Activated CD4-positive, CD25-positive, alpha-beta regulatory T cell treated with anti-CD3 and anti-CD28 coated beads, Interleukin-2, amount 50 U/mL, for 24 hours (primary cell): ENCODE results near the gene SUCO.
"Not testable (repeated sequence)": the region's sequence is repeated elsewhere in the genome, so short reads cannot be mapped to it uniquely, and the experiment has no call there.

Experiments
- ATAC-seq, 2 donors: fragments of 150-1000 bp; cut with Tn5 transposase; one replicate each; pipeline ENCODE4 v1.10.0; 2021; ENCODE audit warnings: mild to moderate bottlenecking in 1 of 2, moderate library complexity in 1 of 2

SUCO gene

DNA sequence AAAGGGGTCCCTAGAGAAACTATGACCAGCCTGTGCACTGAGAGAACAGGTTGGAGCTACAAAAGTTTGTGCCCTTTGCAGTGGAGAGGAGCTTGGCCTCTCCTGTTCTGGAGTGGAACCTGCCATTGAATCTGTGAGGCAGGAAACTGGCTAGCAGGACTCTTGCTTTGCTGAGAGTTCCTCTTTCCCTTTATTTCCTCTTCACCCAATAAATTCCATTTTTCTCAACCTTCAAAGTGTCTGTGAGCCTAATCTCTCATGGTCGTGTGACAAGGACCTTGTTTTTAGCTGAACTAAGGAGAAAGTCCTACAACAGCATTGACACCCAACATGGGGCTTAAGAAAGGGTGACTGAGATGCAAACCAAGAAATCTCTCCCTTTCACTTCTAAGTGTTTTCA is 83.2 kb downstream of the SUCO start:
- ATAC-seq = no peak

DNA sequence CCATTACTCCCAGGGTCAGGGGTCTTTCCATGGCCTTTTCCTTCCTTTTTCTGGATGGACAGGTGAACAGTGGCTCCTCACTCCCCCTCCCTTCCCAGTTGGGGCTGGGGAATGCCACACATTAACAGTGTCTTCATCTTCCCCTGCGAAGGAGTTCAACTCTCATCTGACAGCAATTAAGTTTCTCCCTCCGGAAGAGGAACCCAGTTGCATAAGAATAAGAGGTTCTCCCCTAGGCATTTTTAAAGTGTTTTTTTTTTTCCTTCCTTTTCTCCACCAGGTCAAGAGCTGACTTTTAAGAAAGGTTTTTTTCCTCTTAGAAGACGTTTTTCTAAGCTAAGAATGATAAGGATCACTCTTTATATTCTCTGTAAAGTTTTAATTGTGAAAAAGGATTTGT is 83.7 kb downstream of the SUCO start:
- no peak for ATAC-seq

DNA sequence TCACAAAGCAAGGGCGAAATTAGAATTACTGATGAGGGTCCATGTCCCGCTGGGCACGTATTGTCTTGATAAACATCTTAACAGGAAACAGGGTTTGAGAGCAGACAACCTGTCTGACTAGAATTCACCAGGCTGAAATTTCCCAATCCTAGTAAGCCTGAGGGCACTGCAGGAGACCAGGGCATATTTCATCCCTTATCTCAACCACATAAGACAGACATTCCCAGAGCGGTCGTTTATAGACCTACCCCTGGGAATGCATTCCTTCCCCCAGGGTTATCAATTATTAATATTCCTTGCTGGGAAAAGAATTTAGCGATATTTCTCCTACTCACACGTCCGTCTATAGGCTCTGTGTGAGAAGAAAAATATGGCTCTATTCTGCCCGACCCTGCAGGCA is 87.7 kb downstream of the SUCO start:
- not testable (repeated sequence) for ATAC-seq

DNA sequence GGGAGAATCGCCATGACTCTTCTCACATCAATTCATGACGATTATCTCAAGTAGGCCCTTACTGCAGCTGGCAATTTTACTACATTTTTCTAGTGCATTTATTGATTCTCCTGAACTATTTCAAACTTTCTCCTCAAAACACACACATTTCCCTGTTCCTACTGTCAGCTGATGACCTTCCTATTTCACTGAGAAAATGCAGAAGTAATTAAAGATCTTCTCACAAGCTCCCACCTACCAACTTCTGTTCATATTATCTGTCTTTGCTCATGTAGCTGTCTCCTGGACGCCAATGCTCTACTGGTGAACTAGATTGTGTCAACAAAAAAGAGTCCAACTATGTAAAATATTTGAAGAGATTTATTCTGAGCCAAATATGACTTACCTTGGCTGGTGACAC is 89.6 kb downstream of the SUCO start:
- ATAC-seq = no peak

DNA sequence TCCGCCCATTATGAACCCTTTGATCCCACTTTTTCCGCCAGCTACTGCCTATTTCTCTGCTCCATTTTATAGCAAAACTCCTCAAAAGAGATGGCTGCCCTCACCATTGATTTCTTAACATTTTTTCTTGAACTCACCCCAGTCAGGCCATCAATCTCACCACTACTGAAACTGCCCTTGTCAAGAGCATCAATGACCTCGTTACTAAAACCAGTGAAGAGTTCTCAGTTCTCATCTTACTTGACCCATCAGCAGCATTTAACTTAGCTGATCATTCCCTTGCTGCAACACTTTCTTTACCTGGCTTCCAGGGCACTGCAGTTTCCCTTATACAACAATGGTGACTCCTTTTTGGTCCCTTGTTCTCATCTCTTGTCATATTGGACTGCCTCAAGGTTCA is 90.8 kb downstream of the SUCO start:
- no peak for ATAC-seq

DNA sequence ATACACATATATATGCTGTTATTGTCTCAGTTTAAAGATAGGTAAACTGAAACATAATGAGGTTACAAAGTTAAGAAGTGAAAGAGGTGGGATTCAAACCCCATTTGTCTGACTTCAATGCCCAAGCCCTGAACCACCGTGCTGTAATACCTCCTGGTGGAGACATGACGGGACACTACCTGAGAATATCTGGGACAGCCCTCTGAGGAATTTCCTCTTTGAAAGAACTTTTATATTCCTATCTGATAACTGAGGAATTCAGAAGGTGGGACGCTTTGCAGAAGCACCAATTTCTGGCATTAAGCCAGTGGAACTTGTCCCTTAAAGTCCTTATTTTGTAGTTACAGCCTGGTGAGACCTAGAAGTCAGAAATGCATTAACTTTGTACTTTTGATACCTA is 93.9 kb downstream of the SUCO start:
- ATAC-seq = no peak

DNA sequence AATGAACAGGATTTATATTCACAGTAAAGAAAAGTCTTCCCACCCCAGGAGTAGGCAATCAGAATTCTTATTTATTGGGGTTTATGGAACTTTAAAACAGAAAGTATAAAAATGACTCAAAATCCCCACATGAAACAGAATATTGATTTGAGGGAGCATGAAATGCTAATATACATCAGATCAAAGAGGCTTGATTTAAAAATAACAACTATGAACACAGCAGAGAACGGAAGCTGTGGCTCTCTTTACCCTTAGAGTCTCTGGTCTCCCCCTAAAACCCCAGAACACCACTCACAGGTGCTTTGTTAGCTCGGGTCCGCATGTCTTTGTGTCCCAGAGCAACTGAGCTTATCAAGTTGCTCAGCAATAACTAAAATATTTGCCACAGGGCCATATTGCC is 94.8 kb downstream of the SUCO start:
- ATAC-seq = peak; percentile 44 to 60

DNA sequence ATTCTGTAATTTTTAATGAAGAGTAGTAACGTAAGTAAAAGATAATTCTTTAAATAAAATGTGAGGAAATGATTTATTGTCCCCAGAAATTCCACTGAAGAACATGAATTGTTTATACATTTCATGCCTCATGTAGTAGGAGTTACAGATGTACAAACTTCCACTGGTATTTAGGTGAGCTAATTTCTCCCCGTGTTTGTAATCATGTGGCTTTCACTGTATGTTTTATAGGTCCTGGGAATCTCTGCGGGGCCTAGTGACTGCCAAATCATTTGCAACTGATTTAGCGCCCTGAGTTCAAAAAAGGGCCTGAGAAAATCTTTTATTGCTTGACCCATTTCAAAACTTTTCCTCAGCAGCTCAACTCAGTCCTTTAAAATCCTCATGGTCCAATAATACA is 95.5 kb downstream of the SUCO start:
- ATAC-seq = no peak

DNA sequence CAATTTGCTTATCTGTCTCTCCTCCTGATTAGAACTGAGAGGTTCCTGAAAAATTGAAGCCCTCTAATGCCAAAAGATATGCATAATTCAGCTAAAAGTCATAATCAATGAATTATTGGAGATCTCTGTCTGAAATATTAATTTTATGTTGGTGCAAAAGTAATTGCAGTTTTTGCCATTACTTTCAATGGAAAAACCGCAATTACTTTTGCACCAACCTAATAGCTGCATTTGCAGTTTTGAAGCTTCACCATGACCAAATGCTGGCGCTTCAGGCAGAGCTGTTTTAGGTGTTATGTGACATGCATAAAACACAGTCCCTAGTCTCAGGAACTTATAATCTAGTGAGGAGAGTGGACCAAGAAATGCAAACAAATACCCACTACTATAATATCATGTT is 96.2 kb downstream of the SUCO start:
- no peak for ATAC-seq

DNA sequence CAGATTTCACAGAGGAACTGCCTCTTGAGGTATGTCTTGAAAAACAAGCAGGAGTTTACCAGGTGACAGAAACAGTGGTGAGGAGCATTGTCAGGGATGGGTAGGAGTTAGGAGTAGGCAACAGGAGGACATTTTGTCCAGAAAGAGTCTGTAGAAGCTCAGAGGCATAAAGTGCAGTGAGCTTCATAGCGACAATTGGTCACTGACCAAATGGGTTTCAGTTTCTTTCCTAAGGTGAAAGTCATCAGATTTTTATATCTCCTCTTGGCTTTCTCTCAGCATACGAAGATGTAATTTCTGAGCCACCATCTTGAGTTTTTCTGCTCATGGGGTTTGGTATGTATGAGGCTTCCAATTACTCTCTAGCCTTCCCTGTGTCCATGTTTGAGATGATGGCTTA is 96.7 kb downstream of the SUCO start:
- no peak for ATAC-seq

DNA sequence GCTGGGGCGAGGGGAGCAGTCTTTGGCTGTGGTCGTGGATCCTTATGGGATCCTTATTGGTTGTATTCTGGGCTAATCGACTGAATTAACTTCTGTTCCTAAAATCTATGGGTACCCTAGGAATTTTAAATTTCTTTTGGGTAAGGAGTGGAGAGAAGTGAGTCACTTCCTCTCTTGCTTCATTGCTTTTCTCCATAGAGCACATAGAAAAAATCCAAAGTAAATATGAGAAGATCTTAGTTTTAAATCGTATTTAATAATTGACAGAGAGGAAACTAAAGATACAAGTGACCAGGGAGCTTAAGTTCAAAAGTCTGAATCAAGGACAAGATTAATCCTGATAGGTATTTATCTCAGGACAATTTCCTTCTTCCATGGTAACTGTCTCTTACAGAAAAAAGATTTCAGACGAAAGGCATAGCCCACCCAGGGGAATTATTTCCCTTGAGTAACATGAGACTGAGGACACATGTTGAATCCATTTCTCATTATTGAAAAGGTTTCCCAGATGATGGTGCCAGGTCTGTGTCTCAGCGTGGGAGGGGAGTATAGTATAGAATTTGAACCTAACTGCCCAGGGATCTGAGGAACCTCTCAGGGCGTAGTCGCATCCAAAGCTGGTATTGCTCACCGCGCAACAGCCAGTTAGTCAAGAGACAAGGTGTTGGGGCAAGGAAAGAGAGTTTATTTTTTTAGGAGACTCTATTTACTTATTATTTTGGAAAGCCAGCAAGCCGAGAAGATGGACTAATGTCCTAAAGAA is 97.3 kb downstream of the SUCO start:
- no peak for ATAC-seq

DNA sequence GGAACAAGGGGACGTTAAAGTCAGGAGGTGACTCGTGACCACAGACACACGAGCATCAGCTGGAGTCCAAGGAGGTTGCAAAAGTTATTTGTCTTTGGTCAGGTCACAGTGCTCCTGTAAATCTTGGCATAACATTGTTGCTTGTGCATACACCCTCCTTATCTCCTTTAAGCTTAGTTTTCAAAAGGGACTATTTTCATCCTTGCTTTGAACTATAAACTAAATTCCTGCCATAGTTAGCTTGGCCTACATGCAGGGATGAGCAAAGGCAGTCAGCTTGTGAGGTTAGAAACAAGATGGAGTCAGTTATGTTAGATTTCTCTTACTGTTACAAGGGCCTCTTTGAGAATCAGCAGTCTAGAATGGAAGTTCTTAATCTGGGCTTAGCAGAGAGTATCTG is 97.9 kb downstream of the SUCO start:
- no peak for ATAC-seq

DNA sequence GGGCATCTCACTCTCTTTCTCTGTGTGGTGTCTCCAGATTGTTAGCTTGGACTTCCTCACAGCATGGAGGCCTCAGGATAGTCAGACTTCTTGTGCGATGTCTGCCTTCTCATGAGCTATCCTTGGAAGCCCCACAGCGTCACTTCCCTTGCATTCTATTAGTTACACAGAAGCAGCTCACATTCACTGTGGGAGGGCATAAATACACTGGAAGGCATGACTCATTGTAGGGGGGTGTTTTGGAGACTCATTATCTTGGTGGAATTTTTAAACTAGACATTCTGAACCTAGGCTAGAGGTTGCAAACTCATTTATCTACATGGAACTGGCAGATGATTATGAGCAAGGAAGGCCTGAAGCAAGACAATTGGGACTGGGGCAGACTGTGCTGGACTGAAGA is 104.6 kb downstream of the SUCO start:
- peak in 1 of 2 donors; percentile 2 for ATAC-seq

DNA sequence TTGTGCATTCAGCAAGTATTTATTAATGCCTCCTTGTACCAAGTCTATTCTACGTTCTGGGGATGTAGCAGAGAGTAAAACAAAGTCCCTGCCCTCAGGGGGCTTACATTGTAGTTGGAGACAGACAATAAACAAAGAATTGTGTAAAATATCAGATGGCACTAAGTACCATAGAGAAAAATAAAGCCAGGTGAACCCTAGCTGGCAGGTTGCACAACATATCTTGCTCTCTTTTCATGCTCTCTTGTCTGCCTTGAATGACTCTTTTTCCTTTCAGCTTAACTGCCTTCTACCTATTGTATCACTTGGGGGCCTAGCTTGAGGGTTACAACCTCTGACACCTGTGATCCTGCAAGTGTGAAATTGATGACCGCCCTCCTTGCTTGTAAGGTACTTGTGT is 105.3 kb downstream of the SUCO start:
- no peak for ATAC-seq

DNA sequence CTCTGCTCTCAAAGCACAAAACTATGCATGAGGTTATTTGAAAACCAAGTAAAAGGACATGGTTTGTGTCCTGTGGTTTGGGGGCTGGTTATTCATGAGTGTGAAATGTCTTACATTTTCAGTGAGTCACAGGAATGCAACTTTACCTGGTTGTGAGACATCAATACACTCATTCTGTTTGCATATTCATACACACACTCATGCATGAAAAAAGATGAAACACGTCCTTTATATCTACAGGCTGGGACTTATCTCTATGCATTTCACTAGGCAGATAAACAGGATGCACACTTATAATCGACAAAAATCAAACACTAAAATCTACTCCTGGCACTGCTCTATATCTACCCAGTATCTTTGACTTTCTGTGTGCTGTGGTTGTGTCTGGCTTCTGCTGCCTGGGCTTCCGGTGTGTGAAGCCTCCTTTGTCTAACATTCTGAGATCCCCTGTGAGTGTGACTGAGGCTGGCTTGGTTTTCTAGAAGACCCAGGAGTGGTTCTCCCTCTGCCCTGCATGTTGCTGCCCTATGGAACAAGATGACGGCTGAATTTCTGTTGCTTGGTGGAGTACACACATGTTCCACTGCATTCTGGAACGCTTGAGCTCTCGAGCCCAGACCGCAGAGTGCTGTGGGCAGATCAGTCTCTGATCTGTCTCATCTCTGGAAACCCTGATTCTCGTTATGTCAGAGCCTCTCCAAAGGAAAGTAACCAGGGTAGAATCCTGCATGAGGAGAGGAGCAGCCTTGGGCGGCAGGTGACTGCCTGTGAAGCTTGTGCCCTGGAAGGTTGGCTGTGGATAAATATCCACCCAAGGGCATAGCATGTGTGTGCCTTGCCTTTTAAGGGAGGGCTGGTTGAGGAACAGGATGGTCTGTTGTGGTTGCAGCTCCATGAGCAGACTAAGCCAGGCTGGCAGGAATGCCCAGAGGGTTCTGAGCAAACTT is 106.2 kb downstream of the SUCO start:
- ATAC-seq = peak; percentile 85 to 86

DNA sequence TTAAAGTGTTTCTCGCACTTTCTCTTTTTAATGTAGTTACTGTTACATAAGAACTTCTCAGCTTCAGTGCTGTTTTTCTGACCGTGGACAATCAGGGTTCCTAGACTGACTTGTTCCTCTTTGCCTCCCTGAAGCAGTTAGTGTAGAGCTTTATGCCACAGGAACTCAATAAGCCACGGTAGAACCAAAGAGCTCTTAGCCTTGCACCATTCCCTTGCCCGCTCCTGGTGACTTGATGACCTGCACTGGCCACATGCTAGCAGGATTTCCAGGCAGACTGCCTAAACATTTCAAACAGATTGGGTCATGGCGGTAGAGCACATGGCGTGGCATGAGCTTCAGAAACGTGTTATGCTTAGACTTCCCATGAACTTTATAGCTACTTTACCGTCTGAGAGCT is 107.2 kb downstream of the SUCO start:
- no peak for ATAC-seq

DNA sequence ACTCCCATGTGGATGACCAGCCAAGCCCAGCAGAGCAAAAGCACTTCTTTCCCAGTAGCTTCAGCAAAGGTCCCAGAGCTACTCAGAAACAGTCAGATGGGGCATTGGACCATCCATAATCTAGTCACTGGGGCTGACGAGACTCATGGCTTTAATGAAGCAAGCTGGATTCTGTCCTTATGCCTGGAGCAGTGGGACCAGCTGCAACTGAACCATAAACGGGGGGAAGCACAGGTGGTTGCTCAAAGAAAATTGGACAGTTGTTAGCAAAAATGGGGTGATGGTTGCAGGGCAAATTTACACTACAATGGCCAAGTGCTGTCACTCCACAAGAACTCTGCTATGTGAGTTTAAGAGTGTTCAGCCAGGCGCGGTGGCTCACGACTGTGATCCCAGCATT is 108.5 kb downstream of the SUCO start:
- ATAC-seq = no peak

DNA sequence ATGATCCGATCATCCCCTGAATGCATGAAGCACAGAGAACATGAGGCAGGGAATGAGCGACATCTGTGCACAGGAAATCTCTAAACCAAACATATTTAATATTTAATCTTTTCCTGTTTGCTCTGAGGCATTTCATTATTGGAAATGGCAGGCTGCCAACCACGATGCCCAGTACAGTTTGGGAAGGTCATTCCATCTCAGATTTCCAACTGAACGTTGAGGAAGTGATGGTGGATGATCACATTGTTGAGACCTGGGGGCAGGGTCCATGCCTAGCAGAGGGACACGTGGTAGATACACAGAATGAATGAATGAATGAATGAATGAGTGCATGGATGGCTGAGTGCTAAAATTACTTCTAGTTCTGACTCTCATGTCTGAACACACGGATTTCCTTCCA is 110.0 kb downstream of the SUCO start:
- no peak for ATAC-seq

DNA sequence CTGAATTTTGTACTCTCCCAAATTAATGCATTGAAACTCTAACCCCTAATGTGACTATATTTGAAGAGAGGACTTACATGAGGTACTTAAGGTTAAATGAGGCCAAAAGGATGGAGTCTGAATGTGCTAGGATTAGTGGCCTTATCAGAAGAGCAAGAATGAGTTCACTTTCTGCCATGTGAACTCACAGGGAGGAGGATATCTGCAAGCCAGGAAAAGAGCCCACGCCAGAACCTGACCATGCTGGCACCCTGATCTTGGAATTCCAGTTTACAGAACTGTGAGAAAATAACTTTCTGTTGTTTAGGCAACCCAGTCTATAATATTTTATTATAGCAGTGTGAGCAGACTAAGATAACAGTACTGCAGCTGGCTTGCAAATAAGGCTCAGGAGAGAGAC is 113.7 kb downstream of the SUCO start:
- ATAC-seq = no peak

DNA sequence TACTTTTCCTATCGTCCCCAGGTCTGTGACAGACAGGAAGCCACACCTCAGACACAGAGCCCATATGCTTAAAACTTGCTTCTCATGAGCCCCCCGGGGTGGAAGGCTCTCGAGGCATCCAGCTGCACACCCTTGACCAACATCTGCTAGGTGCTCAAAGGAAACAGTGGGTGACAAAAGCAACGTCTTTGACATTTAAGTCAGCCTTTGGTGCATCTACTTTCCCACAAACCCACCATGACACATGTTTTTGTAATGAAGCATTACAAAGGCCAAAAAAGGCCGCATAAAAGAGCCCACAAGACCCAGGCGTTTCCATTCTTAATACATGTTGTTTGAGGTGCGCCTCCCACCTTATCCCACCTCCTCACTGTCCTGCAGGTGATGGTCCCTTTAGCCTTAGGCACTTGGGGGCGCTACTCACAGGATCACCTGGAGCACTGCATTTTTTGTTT is 114.2 kb downstream of the SUCO start:
- peak; percentile 60 to 72 for ATAC-seq

DNA sequence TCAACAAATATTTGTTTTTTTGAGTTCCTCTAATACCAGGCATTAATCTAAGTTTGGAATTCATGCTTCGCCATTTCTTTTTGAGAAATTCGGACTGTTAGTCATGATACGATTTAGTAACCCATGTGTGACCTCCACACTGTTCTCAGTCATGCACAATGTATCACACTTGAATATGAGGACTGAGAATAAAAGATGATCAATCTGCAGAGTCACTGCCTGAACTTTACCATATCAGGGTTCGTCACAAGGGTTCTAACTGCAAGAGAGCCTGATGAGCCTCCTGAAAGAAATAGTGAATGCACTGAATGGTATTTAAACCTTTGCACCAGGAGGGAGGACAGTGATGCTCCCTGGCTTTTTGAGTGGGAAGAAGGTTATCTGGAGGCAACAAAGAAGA is 115.0 kb downstream of the SUCO start:
- ATAC-seq = peak; percentile 15 to 22

DNA sequence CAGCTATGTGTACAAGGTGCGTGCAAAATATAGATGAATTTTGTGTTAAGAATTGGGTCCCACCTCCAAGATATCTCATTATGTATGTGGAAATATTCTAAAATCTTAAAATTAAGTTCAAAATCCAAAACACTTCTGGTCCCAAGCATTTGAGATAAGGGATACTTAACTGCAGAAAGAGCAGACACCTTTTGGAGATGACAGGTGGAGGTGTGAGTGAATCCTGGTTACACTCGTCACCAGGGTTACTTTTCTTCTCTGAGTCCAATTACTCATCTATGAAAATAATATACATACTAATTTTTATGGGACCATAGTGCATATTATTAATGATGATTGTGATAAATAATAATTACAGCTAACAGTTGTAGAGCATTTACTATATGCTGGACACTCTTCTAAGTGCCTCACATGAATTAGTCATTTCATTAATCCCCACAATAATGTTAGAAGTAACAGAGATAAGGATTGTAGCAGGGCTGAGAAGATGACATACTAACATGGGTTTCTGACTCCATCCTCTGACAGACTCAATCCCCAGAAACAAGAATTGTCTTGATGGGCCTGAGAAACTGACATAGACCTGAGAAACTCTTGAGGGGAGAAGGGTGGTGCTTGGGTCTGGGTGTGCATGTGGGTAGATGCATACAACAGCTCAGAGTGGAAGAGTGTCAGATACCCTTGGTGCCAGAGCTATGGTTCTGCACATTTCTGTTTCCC is 117.7 kb downstream of the SUCO start:
- ATAC-seq = peak in 1 of 2 donors; percentile 33

DNA sequence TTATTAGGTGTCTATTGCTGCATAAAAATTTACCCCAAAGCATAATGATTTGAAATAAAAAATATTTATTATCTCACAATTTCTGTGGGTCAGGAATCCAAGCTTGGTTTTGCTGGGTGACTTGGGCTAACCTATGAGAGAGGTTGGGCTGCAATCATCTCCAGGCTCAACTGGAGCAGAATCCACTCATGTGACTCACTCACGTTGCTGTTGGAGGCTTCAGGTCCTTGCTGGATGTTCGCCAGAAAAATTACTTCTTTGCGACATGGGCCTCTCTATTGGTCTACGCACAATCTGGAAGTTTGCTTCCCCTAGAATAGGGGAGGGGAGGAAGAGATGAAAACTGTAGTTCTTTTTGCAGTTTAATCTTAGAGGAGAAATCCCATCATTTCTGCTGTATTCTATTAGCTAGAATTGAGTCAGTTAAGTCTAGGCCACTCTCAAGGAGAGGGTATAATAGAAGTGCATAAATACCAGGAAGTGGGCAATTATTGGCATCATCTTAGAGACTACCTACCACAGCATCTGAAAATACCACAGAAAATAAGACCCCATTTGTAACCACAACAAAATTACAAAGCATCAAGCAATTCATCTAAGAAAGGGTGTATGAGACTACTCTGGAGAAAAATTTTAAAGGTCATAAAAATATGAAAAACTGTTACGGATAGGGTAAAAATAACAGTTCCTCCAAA is 120.2 kb downstream of the SUCO start:
- no peak for ATAC-seq
